Measurements from ENCODE around the gene NLRC5.
"Not testable (repeated sequence)": the region's sequence is repeated elsewhere in the genome, so short reads cannot be mapped to it uniquely, and the experiment has no call there.

The NLRC5 gene

GRCh38 chr16:56980201-56980535 lies 9.2 kb upstream of the NLRC5 start:
- in situ Hi-C loops (cut with MboI; ENCODE audit: low sequenced_read_pairs) = no loop called here

GRCh38 chr16:56980792-56981724 lies 8.3 kb upstream of the NLRC5 start:
- in situ Hi-C loops (cut with MboI; ENCODE audit: low sequenced_read_pairs) = no loop called here

GRCh38 chr16:56981729-56982271 lies 7.6 kb upstream of the NLRC5 start:
- in situ Hi-C loops (cut with MboI; ENCODE audit: low sequenced_read_pairs) = no loop called here

- in situ Hi-C loops (cut with MboI; ENCODE audit: low sequenced_read_pairs) = no loop called here
These were observed 6.7 kb upstream of the NLRC5 start for GRCh38 chr16:56982695-56983094.

GRCh38 chr16:56983211-56983751 lies 6.1 kb upstream of the NLRC5 start:
- in situ Hi-C loops (cut with MboI; ENCODE audit: low sequenced_read_pairs) = no loop called here

- in situ Hi-C loops (cut with MboI; ENCODE audit: low sequenced_read_pairs) = no loop called here
These were observed 4.7 kb upstream of the NLRC5 start for GRCh38 chr16:56984639-56985038.

- in situ Hi-C loops (cut with MboI; ENCODE audit: low sequenced_read_pairs) = no loop called here
These were observed 3.9 kb upstream of the NLRC5 start for GRCh38 chr16:56985288-56985961.

- in situ Hi-C loops (cut with MboI; ENCODE audit: low sequenced_read_pairs) = no loop called here
These were observed 3.4 kb upstream of the NLRC5 start for GRCh38 chr16:56985962-56986360.

- in situ Hi-C loops (cut with MboI; ENCODE audit: low sequenced_read_pairs) = no loop called here
These were observed 3.0 kb upstream of the NLRC5 start for GRCh38 chr16:56986361-56986760.

- in situ Hi-C loops (cut with MboI; ENCODE audit: low sequenced_read_pairs) = not testable (repeated sequence)
These were observed 2.4 kb upstream of the NLRC5 start for GRCh38 chr16:56986908-56987307.

GRCh38 chr16:56987692-56988091 lies 1.7 kb upstream of the NLRC5 start:
- in situ Hi-C loops (cut with MboI; ENCODE audit: low sequenced_read_pairs) = no loop called here

- in situ Hi-C loops (cut with MboI; ENCODE audit: low sequenced_read_pairs) = no loop called here
These were observed 1.0 kb upstream of the NLRC5 start for GRCh38 chr16:56988161-56988947.

GRCh38 chr16:56989988-56990387 lies 631 bp downstream of the NLRC5 start:
- in situ Hi-C loops (cut with MboI; ENCODE audit: low sequenced_read_pairs) = no loop called here

- in situ Hi-C loops (cut with MboI; ENCODE audit: low sequenced_read_pairs) = no loop called here
These were observed 1.3 kb downstream of the NLRC5 start for GRCh38 chr16:56990407-56991286.

- in situ Hi-C loops (cut with MboI; ENCODE audit: low sequenced_read_pairs) = not testable (repeated sequence)
These were observed 3.1 kb downstream of the NLRC5 start for GRCh38 chr16:56992431-56992830.

GRCh38 chr16:56993204-56993603 lies 3.8 kb downstream of the NLRC5 start:
- in situ Hi-C loops (cut with MboI; ENCODE audit: low sequenced_read_pairs) = no loop called here

GRCh38 chr16:56994311-56994710 lies 5.0 kb downstream of the NLRC5 start:
- in situ Hi-C loops (cut with MboI; ENCODE audit: low sequenced_read_pairs) = no loop called here

GRCh38 chr16:56995136-56995805 lies 5.9 kb downstream of the NLRC5 start:
- in situ Hi-C loops (cut with MboI; ENCODE audit: low sequenced_read_pairs) = no loop called here

- in situ Hi-C loops (cut with MboI; ENCODE audit: low sequenced_read_pairs) = no loop called here
These were observed 7.9 kb downstream of the NLRC5 start for GRCh38 chr16:56997264-56997663.

All from HL-60/S4 treated with phorbol 12-myristate 13-acetate at 8.2 ng/mL for 4 days and 3 days (cell line).